ENCODE measurements around the gene WARS2. TPM values are rescaled to one million over a fixed set of nuclear protein-coding genes. Genes with fewer than 3 reads are reported as not detected.
A peak's percentile ranks its signal among the peaks of the same experiment; 100 is the strongest.

Gene WARS2
- total and polyA plus RNA-seq, 3 donors from 2014 or later, result 16.8 to 28.2 (median 20.2) TPM

- TF ChIP-seq CTCF (IDR thresholded peaks at IDR 0.05) (no peak), POLR2A (IDR thresholded peaks at IDR 0.05) (no peak)
- intact Hi-C loops (cut with DNase I; ENCODE audit: low total_unique reads), result no loop called here
- H3K27ac ChIP-seq, result no peak overlapping the region
- H3K9me3 ChIP-seq, result no peaks in the 10 kb centered on the region
- 20 to 21% methylated on average over 48 of the region's 48 CpGs for WGBS, 2 donors
- peaks cover 4% of the 10 kb centered on the region for H3K27me3 ChIP-seq
- no peaks in the 10 kb centered on the region for H3K36me3 ChIP-seq (ENCODE audit: low read depth, missing control alignments)
- peaks cover 9% of the 10 kb centered on the region for H3K4me1 ChIP-seq
- no peak for DNase-seq
- peak overlapping the region in 1 of 2 donors; percentile 28 for H3K4me3 ChIP-seq
These were observed 155.5 kb downstream of the WARS2 start for GRCh38 chr1:118984722-118985639.

GRCh38 chr1:118984086-118984721 lies 156.2 kb downstream of the WARS2 start:
- intact Hi-C loops (cut with DNase I; ENCODE audit: low total_unique reads), result no loop called here
- Histone ChIP-seq H3K27me3 (no peaks in the 10 kb centered on the region), H3K9me3 (no peaks in the 10 kb centered on the region), H3K27ac (no peak overlapping the region), H3K4me1 (peaks cover 9% of the 10 kb centered on the region), H3K36me3 (ENCODE audit: low read depth, missing control alignments) (no peaks in the 10 kb centered on the region), H3K4me3 (peak overlapping the region in 1 of 2 donors; percentile 28)
- WGBS, 2 donors, result 11 to 14% methylated on average over 22 to 43 of the region's 43 CpGs
- DNase-seq, result no peak
- TF ChIP-seq POLR2A (IDR thresholded peaks at IDR 0.05), result no peak
- TF ChIP-seq CTCF (IDR thresholded peaks at IDR 0.05), result no peak

DNA sequence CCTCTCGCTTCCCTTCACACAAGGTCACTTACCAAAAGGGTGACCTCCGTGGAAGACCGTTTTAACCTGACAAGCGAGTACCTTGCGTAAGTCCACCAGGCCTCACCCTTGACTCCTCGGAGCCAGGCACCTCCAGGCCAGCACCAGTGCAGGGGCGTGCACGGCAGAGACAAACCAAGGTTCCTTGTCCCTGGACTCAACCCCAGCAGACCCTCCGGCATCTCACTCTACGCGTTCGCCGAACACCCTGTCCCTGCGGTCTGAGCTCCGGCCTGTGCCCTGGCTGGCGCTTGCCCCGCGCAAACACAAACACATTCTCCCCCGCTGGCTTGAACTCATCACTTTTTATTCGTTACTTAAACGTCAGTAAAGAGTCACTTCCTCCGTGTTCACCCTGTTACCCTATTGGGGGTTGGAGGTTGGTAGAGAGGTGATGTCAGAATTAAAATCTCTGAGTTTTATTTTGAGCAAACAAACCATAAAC lies 156.9 kb downstream of the WARS2 start:
- intact Hi-C loops (cut with DNase I; ENCODE audit: low total_unique reads), result no loop called here
- TF ChIP-seq CTCF (IDR thresholded peaks at IDR 0.05) (no peak), POLR2A (IDR thresholded peaks at IDR 0.05) (no peak)
- Histone ChIP-seq H3K27ac (no peak overlapping the region), H3K4me1 (peaks cover 7% of the 10 kb centered on the region), H3K36me3 (ENCODE audit: low read depth, missing control alignments) (no peaks in the 10 kb centered on the region), H3K9me3 (no peaks in the 10 kb centered on the region), H3K27me3 (no peaks in the 10 kb centered on the region), H3K4me3 (peak overlapping the region in 1 of 2 donors; percentile 28)
- no peak for DNase-seq
- whole genome bisulfite sequencing, 2 donors, result 28 to 29% methylated on average over 22 of the region's 22 CpGs

GRCh38 chr1:118982821-118983557 lies 157.5 kb downstream of the WARS2 start:
- no peak for TF ChIP-seq CTCF (IDR thresholded peaks at IDR 0.05)
- no peak for TF ChIP-seq POLR2A (IDR thresholded peaks at IDR 0.05)
- WGBS, 2 donors, result 15 to 17% methylated on average over 23 to 26 of the region's 26 CpGs
- Histone ChIP-seq H3K27ac (no peak overlapping the region), H3K27me3 (no peaks in the 10 kb centered on the region), H3K4me1 (peaks cover 5% of the 10 kb centered on the region), H3K9me3 (no peaks in the 10 kb centered on the region), H3K4me3 (no peak overlapping the region), H3K36me3 (ENCODE audit: low read depth, missing control alignments) (no peaks in the 10 kb centered on the region)
- intact Hi-C loops (cut with DNase I; ENCODE audit: low total_unique reads), result no loop called here
- no peak for DNase-seq

All from testis (tissue), 3 donors.